H1 (cell line): Measurements from ENCODE around the gene ENTREP1. TPM values are rescaled to one million over a fixed set of nuclear protein-coding genes. Genes with fewer than 3 reads are reported as not detected.

ENCODE experiments used
- CHD2 ChIP-seq: IDR thresholded peaks from 2 replicates; pipeline ENCODE4 v1.6.1; 2012; ENCODE audit warnings: low read length, improper control_type of control experiment
- polyA plus RNA-seq, 7 experiments: library from polyadenylated mRNA; depleted of rRNA in 3 of 7; stranded (reverse) in 5 of 7; unstranded in 2 of 7; fragments of >200 nt in 5 of 7; fragments of 200-250 nt in 2 of 7; gene quantifications; 1 replicate in 5 of 7; 2 replicates in 1 of 7; 4 replicates in 1 of 7; pipeline versions ENCODE4 v1.2.1 to v1.2.3, GENCODE V29; 2011 to 2013; ENCODE audit warnings: missing spikeins in 2 of 7, mixed read lengths in 2 of 7
- total RNA-seq: library from RNA; stranded (reverse); fragmentation: NEBNext Ultra II Directional; extraction: Animal tissue kit (Norgen Biotek cat#: 25700); gene quantifications from 2 replicates; pipeline ENCODE4 v1.2.1, GENCODE V29; 2021

ENTREP1 gene
- total and polyA plus RNA-seq, 2 of the 8 experiments (the other 6 are each of a cell fraction or from before 2014, with no cell fraction given): 15.3 to 25.0 TPM

GRCh38 chr9:69388596-69388995 is 63.6 kb downstream of the ENTREP1 start (continued):
- TF ChIP-seq CHD2: no peak
